HT-29 (cell line): ENCODE data around the gene COG8. TPM values are rescaled to one million over a fixed set of nuclear protein-coding genes. Genes with fewer than 3 reads are reported as not detected.
A peak's percentile ranks its signal among the peaks of the same experiment; 100 is the strongest.

Source experiments
- DNase-seq: peaks from one replicate; pipeline ENCODE4 v3.0.0-alpha.2; 2015; ENCODE audit warnings: low spot score
- total RNA-seq: library from RNA; depleted of rRNA; stranded (reverse); fragments of >200 nt; shearing (Covaris generic); gene quantifications from 2 replicates; pipeline ENCODE4 v1.2.3, GENCODE V29; 2014; rRNA removed

Gene COG8
- total RNA-seq, 1 experiment from 2014 or later, result 55.8 TPM

GRCh38 chr16:69286941-69287713 is 52.2 kb downstream of the COG8 start:
- DNase-seq, result peak; percentile 72

- no peak for DNase-seq
These were observed 54.1 kb downstream of the COG8 start for GRCh38 chr16:69285240-69285639.

GRCh38 chr16:69283851-69284250 is 55.5 kb downstream of the COG8 start:
- no peak for DNase-seq

- no peak for DNase-seq
These were observed 62.0 kb downstream of the COG8 start for GRCh38 chr16:69277413-69277812.

Other genes starting within 250 kb of the COG8 start
- 0.08 TPM in 1 of 2 replicates, not detected in the other for gene HAS3, start 233.9 kb downstream of the COG8 start, total RNA-seq
- gene CHTF8, start 207.0 kb downstream of the COG8 start, total RNA-seq, result 55.1 and 70.6 TPM in 2 replicates
- gene UTP4, start 206.9 kb downstream of the COG8 start, total RNA-seq, result 23.0 and 27.2 TPM in 2 replicates
- gene SNTB2, start 152.4 kb downstream of the COG8 start, total RNA-seq, result 44.0 and 53.5 TPM in 2 replicates
- gene VPS4A, start 28.2 kb downstream of the COG8 start, total RNA-seq, result 24.5 and 33.3 TPM in 2 replicates
- 80.9 and 81.5 TPM in 2 replicates for gene PDF, start 9.0 kb downstream of the COG8 start, total RNA-seq
- 20.1 and 24.5 TPM in 2 replicates for gene NIP7, start 208 bp upstream of the COG8 start, total RNA-seq
- 0.10 TPM in 1 of 2 replicates, not detected in the other for gene TMED6, start 12.2 kb upstream of the COG8 start, total RNA-seq
- gene TERF2, start 46.4 kb upstream of the COG8 start, total RNA-seq, result 6.0 and 6.9 TPM in 2 replicates
- 57.8 and 60.2 TPM in 2 replicates for gene CYB5B, start 85.1 kb upstream of the COG8 start, total RNA-seq
- gene NFAT5, start 226.4 kb upstream of the COG8 start, total RNA-seq, result 6.3 and 10.8 TPM in 2 replicates